Smooth muscle cell (in vitro differentiated cells): ENCODE data around the gene FAM53A. TPM values are rescaled to one million over a fixed set of nuclear protein-coding genes. Genes with fewer than 3 reads are reported as not detected.

Source experiments
- DNase-seq: peaks from one replicate; lab custom pipeline; 2025; ENCODE audit not compliant: unreplicated experiment; lab: John Stamatoyannopoulos, UW
- H2AFZ ChIP-seq: fragments of 200-600 bp; sonication (generic); 2 replicates; pipeline ENCODE4 v1.6.0; 2016; ENCODE audit warnings: antibody characterized with exemption, low read depth, mild to moderate bottlenecking
- H3F3A ChIP-seq: fragments of 200-600 bp; sonication (generic); 2 replicates; pipeline ENCODE4 v1.6.0; 2017; ENCODE audit warnings: antibody characterized with exemption, low read depth
- H3K27ac ChIP-seq: fragments of 200-600 bp; sonication (generic); 2 replicates; pipeline ENCODE4 v1.5.1; 2016; ENCODE audit warnings: low read depth, mild to moderate bottlenecking
- H3K27me3 ChIP-seq: fragments of 200-600 bp; sonication (generic); 2 replicates; pipeline ENCODE4 v1.6.1; 2016; ENCODE audit warnings: low read depth, mild to moderate bottlenecking
- H3K36me3 ChIP-seq: fragments of 200-600 bp; sonication (generic); 2 replicates; pipeline ENCODE4 v1.5.1; 2016; ENCODE audit warnings: low read depth
- H3K4me1 ChIP-seq: fragments of 200-600 bp; sonication (generic); 2 replicates; pipeline ENCODE4 v1.5.1; 2016; ENCODE audit warnings: low read depth
- H3K4me2 ChIP-seq: fragments of 200-600 bp; sonication (generic); 2 replicates; pipeline ENCODE4 v1.6.0; 2016; ENCODE audit warnings: mild to moderate bottlenecking
- H3K4me3 ChIP-seq: fragments of 200-600 bp; sonication (generic); 2 replicates; pipeline ENCODE4 v1.5.1; 2016; ENCODE audit warnings: mild to moderate bottlenecking
- H3K79me2 ChIP-seq: fragments of 200-600 bp; sonication (generic); 2 replicates; pipeline ENCODE4 v1.6.0; 2016; ENCODE audit warnings: low read depth, mild to moderate bottlenecking
- H3K9ac ChIP-seq: fragments of 200-600 bp; sonication (generic); 2 replicates; pipeline ENCODE4 v1.6.0; 2016; ENCODE audit warnings: low read depth
- H3K9me3 ChIP-seq: fragments of 200-600 bp; sonication (generic); replicated peaks from 2 replicates; pipeline ENCODE4 v1.5.1; 2016; ENCODE audit warnings: low read depth
- H4K20me1 ChIP-seq: fragments of 200-600 bp; sonication (generic); 2 replicates; pipeline ENCODE4 v1.6.0; 2016; ENCODE audit warnings: low read depth
- WGBS: methylation state at CpG from one replicate; pipeline ENCODE4 v1.1.7; 2016; ENCODE audit warnings: low lambda C conversion rate; 5-methylcytosine and 5-hydroxymethylcytosine counted together
- polyA plus RNA-seq: library from polyadenylated mRNA; unstranded; fragments of >200 nt; fragmentation: Nextera tagmentation; extraction: Ambion mirVana; gene quantifications from 2 replicates; pipeline ENCODE4 v1.2.1, GENCODE V29; 2016
- total RNA-seq: library from RNA; depleted of rRNA; stranded (reverse); fragments of >200 nt; gene quantifications from 2 replicates; pipeline ENCODE4 v1.2.3, GENCODE V29; 2014
- TF ChIP-seq, protein P1 (sequence below): fragments of 200-600 bp; sonication (generic); IDR thresholded peaks from 2 replicates; pipeline ENCODE4 v1.5.1; 2017; ENCODE audit warnings: borderline replicate concordance, mild to moderate bottlenecking, antibody characterized with exemption; ENCODE audit not compliant: insufficient read depth, poor library complexity, severe bottlenecking

Gene FAM53A
- total and polyA plus RNA-seq, 2 experiments from 2014 or later, result 0.70 TPM; not detected in 1

DNA sequence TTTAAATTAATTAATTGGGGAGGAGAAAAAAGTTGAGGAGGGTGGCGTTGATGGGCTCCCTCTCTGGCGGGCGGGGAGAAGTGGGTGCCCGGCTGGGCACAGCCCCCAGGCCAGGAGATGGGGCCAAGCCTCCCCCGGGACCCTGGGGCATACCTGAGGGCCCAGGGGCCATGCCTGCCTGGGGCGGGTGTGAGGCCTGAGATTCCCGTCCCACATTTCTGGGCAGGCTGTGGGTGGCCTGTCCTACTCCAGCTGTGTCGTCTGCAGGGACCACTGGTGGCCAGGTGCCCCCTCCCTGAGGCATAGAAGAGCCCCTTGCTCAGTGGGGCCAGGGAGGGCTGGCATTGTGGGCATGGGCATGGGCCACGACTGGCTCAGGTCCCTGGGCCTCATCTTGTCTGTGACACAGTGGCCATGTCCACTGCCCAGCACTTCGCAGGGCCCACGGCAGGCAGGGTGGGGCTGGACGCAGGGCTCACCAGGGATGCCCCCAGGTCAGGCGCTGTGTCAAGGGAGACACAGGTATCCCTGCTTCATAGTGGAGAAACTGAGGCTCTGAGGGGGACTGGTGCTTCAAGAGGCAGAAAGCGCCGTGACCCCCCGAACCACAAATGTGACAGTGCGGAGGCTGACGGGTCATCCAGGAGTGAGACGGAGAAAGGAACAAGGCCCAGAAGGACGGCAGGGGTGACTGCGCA lies 60.1 kb downstream of the FAM53A start:
- WGBS, result 96% methylated on average over 20 of the region's 21 CpGs
- no peaks in the 10 kb centered on the region for H3K27me3 ChIP-seq
- no peak overlapping the region for H3K4me2 ChIP-seq

DNA sequence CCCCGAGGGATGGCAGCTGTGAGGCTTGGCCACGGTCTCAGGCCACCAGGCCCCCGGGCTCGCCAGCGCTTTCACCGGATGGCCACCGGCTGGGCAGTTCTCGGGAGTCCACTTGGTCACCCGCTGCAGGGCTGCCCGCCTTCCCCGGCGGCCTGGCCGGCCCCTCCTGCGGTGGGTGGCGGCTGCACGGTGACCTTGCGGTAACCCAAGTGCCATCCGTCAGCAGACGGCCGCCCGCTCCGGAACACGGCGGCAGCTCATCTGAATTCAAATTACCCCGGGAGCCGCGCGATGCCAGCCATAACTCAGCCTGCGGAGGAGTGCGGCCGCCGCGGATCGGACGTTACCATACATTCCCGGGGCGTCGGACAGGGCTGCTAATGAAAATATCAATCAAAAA lies 60.7 kb downstream of the FAM53A start:
- H3F3A ChIP-seq, result no peaks in the 10 kb centered on the region
- no peak for DNase-seq
- H3K9ac ChIP-seq, result no peak overlapping the region
- no peak overlapping the region for H3K4me3 ChIP-seq
- no peaks in the 10 kb centered on the region for H3K9me3 ChIP-seq
- H3K27me3 ChIP-seq, result no peaks in the 10 kb centered on the region
- no peaks in the 10 kb centered on the region for H4K20me1 ChIP-seq
- no peaks in the 10 kb centered on the region for H3K79me2 ChIP-seq
- WGBS, result 97% methylated on average over 36 of the region's 38 CpGs
- H3K4me2 ChIP-seq, result no peak overlapping the region
- H3K27ac ChIP-seq, result no peak overlapping the region
- TF ChIP-seq, protein P1, sequence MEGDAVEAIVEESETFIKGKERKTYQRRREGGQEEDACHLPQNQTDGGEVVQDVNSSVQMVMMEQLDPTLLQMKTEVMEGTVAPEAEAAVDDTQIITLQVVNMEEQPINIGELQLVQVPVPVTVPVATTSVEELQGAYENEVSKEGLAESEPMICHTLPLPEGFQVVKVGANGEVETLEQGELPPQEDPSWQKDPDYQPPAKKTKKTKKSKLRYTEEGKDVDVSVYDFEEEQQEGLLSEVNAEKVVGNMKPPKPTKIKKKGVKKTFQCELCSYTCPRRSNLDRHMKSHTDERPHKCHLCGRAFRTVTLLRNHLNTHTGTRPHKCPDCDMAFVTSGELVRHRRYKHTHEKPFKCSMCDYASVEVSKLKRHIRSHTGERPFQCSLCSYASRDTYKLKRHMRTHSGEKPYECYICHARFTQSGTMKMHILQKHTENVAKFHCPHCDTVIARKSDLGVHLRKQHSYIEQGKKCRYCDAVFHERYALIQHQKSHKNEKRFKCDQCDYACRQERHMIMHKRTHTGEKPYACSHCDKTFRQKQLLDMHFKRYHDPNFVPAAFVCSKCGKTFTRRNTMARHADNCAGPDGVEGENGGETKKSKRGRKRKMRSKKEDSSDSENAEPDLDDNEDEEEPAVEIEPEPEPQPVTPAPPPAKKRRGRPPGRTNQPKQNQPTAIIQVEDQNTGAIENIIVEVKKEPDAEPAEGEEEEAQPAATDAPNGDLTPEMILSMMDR, result no peak
- no peaks in the 10 kb centered on the region for H3K4me1 ChIP-seq
- no peak overlapping the region for H2AFZ ChIP-seq
- no peaks in the 10 kb centered on the region for H3K36me3 ChIP-seq

More for the DNA sequence above, 60.1 kb downstream of the FAM53A start:
- no peaks in the 10 kb centered on the region for H3F3A ChIP-seq
- H3K9ac ChIP-seq, result no peak overlapping the region
- H2AFZ ChIP-seq, result no peak overlapping the region
- TF ChIP-seq, protein P1, result no peak
- no peaks in the 10 kb centered on the region for H3K4me1 ChIP-seq
- no peak overlapping the region for H3K27ac ChIP-seq
- H4K20me1 ChIP-seq, result no peaks in the 10 kb centered on the region
- no peaks in the 10 kb centered on the region for H3K9me3 ChIP-seq
- no peak overlapping the region for H3K4me3 ChIP-seq
- DNase-seq, result no peak
- no peaks in the 10 kb centered on the region for H3K79me2 ChIP-seq
- H3K36me3 ChIP-seq, result no peaks in the 10 kb centered on the region

DNA sequence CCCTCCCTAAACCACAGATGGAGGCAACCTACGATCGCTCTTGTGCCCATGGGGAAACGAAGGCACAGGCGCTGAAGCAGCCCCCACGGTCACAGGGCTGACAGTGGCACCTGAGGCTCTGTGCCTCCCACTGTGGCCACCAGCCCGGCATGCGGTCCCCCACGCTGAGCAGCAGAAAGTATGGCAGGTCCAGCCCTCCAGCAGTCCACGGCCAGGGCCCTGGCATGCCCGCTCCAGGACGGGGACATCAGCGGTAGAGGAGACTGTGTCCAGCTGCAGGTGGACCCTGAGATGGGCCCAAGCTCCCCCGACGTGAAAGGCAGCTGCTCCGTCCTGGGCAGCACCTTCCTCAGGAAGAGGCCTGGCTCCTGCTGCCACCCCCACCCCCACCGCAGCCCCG lies 61.2 kb downstream of the FAM53A start:
- Histone ChIP-seq H2AFZ (no peak overlapping the region), H3K4me3 (no peak overlapping the region), H3K36me3 (no peaks in the 10 kb centered on the region), H4K20me1 (no peaks in the 10 kb centered on the region), H3K27me3 (no peaks in the 10 kb centered on the region), H3K79me2 (no peaks in the 10 kb centered on the region), H3K9ac (no peak overlapping the region), H3F3A (no peaks in the 10 kb centered on the region), H3K9me3 (no peaks in the 10 kb centered on the region), H3K27ac (no peak overlapping the region), H3K4me2 (no peak overlapping the region), H3K4me1 (no peaks in the 10 kb centered on the region)
- TF ChIP-seq, protein P1, result no peak
- DNase-seq, result no peak
- 89% methylated on average over 17 of the region's 17 CpGs for WGBS

DNA sequence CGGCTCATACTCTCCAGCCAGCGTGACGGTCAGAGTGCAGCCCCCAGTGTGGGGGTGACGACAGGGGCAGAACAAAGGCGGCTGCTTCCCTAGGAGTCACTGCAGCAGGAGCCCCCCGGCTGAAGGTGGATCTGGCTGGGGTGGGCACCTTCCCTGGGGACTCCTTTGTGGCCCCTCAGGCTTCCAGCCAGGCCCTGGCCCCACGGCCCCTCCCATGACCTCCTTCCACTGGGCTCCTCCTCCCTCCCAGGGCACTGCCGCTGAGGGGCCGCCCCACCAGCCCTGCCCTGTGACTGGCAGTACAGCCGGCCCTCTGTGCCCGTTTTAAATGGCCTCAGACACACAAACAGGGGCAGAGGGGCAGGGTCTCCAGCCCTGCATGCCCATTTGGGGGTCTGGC lies 61.9 kb downstream of the FAM53A start:
- no peak overlapping the region for H3K9ac ChIP-seq
- H3K27me3 ChIP-seq, result no peaks in the 10 kb centered on the region
- H3F3A ChIP-seq, result no peaks in the 10 kb centered on the region
- H2AFZ ChIP-seq, result no peak overlapping the region
- H3K27ac ChIP-seq, result no peak overlapping the region
- H3K79me2 ChIP-seq, result no peaks in the 10 kb centered on the region
- H3K36me3 ChIP-seq, result no peaks in the 10 kb centered on the region
- no peak for DNase-seq
- no peaks in the 10 kb centered on the region for H3K9me3 ChIP-seq
- no peak overlapping the region for H3K4me2 ChIP-seq
- H3K4me1 ChIP-seq, result no peaks in the 10 kb centered on the region
- 86% methylated on average over 8 of the region's 11 CpGs for WGBS
- TF ChIP-seq, protein P1, result no peak
- H4K20me1 ChIP-seq, result no peaks in the 10 kb centered on the region
- no peak overlapping the region for H3K4me3 ChIP-seq
